NB4 (cell line): ENCODE data around the gene OSBPL7.

Experiments used
- DNase-seq: peaks from one replicate; pipeline ENCODE4 v3.0.0; 2010; ENCODE audit warnings: low read depth
- H3K4me3 ChIP-seq: one replicate; pipeline ENCODE4 v1.5.1; 2011; ENCODE audit warnings: mild to moderate bottlenecking, low read depth, low read length, moderate library complexity
- CTCF ChIP-seq: IDR thresholded peaks from one replicate; pipeline ENCODE4 v1.5.1; 2012; ENCODE audit warnings: low read depth, low read length
- MAX ChIP-seq: IDR thresholded peaks from 2 replicates; pipeline ENCODE4 v1.6.1; 2011; ENCODE audit warnings: low read depth, low read length
- MYC ChIP-seq: IDR thresholded peaks from 2 replicates; pipeline ENCODE4 v1.6.1; 2011; ENCODE audit warnings: low read depth, low read length
- POLR2A ChIP-seq: IDR thresholded peaks from 2 replicates; pipeline ENCODE4 v1.6.1; 2011; ENCODE audit warnings: mild to moderate bottlenecking; ENCODE audit not compliant: insufficient read length; ENCODE audit errors: extremely low read depth

The OSBPL7 gene

GRCh38 chr17:47857551-47858455 lies 36.2 kb upstream of the OSBPL7 start:
- no peak for TF ChIP-seq POLR2A
- no peak for TF ChIP-seq MYC
- no peak for TF ChIP-seq CTCF
- no peak for TF ChIP-seq MAX
- DNase-seq = no peak
- no peak overlapping the region for H3K4me3 ChIP-seq

- no peak overlapping the region for H3K4me3 ChIP-seq
- no peak for TF ChIP-seq MAX
- TF ChIP-seq POLR2A = no peak
- TF ChIP-seq CTCF = no peak
- no peak for TF ChIP-seq MYC
- no peak for DNase-seq
Measured at GRCh38 chr17:47856830-47857229, 35.2 kb upstream of the OSBPL7 start.

GRCh38 chr17:47855737-47856136 lies 34.1 kb upstream of the OSBPL7 start:
- no peak overlapping the region for H3K4me3 ChIP-seq
- TF ChIP-seq MAX (no peak), CTCF (no peak), MYC (no peak), POLR2A (no peak)
- DNase-seq = no peak

- H3K4me3 ChIP-seq = no peak overlapping the region
- TF ChIP-seq MAX = no peak
- no peak for TF ChIP-seq POLR2A
- TF ChIP-seq CTCF = no peak
- no peak for TF ChIP-seq MYC
- DNase-seq = no peak
Measured at GRCh38 chr17:47853616-47854015, 32.0 kb upstream of the OSBPL7 start.

GRCh38 chr17:47852113-47852949 lies 30.7 kb upstream of the OSBPL7 start:
- no peak for DNase-seq
- no peak for TF ChIP-seq MAX
- peak; percentile 19; the same call in 1 of the 2 replicates for TF ChIP-seq MYC
- TF ChIP-seq CTCF = no peak
- no peak for TF ChIP-seq POLR2A
- H3K4me3 ChIP-seq = no peak overlapping the region
